CD4-positive, alpha-beta T cell treated with Interleukin-4 for 4 hours (primary cell): ENCODE results near the gene SRSF9.
"Not testable (repeated sequence)": the region's sequence is repeated elsewhere in the genome, so short reads cannot be mapped to it uniquely, and the experiment has no call there.

Experiments
- DNase-seq: peaks from one replicate; pipeline ENCODE4 v3.0.0-alpha.2; 2020

SRSF9 gene

GRCh38 chr12:120446844-120447178 is 22.7 kb downstream of the SRSF9 start:
- DNase-seq = not testable (repeated sequence)

GRCh38 chr12:120445911-120446843 is 23.4 kb downstream of the SRSF9 start, which contains the start of the genes GATC and TRIAP1:
TSS of gene GATC (plus strand) at chr12:120446444. CDS start at chr12:120446481, 37 bp downstream.
TSS of gene TRIAP1 (minus strand) at chr12:120446384. CDS start at chr12:120446372, 12 bp downstream.
- peak; percentile 83 for DNase-seq

GRCh38 chr12:120444676-120445075 is 24.9 kb downstream of the SRSF9 start:
- DNase-seq = no peak

- peak; percentile 77 for DNase-seq
Observed at GRCh38 chr12:120439646-120440247, 29.8 kb downstream of the SRSF9 start.

- no peak for DNase-seq
Observed at GRCh38 chr12:120438495-120439198, 30.9 kb downstream of the SRSF9 start.

- DNase-seq = peak; percentile 99
Observed at GRCh38 chr12:120437735-120438494, 31.6 kb downstream of the SRSF9 start, which contains the start of gene COX6A1. TSS of gene COX6A1 (plus strand) at chr12:120438113. CDS start at chr12:120438127, 14 bp downstream.

- DNase-seq = no peak
Observed at GRCh38 chr12:120432772-120433525, 36.6 kb downstream of the SRSF9 start.

- DNase-seq = no peak
Observed at GRCh38 chr12:120429368-120429767, 40.2 kb downstream of the SRSF9 start.

GRCh38 chr12:120428597-120429229 is 40.8 kb downstream of the SRSF9 start:
- no peak for DNase-seq

- no peak for DNase-seq
Observed at GRCh38 chr12:120425797-120426196, 43.8 kb downstream of the SRSF9 start.

- no peak for DNase-seq
Observed at GRCh38 chr12:120422892-120423456, 46.6 kb downstream of the SRSF9 start.

GRCh38 chr12:120421701-120422100 is 47.8 kb downstream of the SRSF9 start:
- DNase-seq = no peak

GRCh38 chr12:120417917-120418580 is 51.5 kb downstream of the SRSF9 start:
- no peak for DNase-seq

- no peak for DNase-seq
Observed at GRCh38 chr12:120416490-120417216, 52.9 kb downstream of the SRSF9 start.

- no peak for DNase-seq
Observed at GRCh38 chr12:120413901-120414695, 55.5 kb downstream of the SRSF9 start.

- DNase-seq = no peak
Observed at GRCh38 chr12:120412421-120412820, 57.1 kb downstream of the SRSF9 start.
